ENCODE measurements around the gene PSMD4.
A peak's percentile ranks its signal among the peaks of the same experiment; 100 is the strongest.
"Not testable (repeated sequence)": the region's sequence is repeated elsewhere in the genome, so short reads cannot be mapped to it uniquely, and the experiment has no call there.

The PSMD4 gene

GRCh38 chr1:151254217-151255213 lies at the start of gene PSMD4:
Gene PSMD4 (plus strand): TSS chr1:151254734. CDS start chr1:151254783, 49 bp downstream.
- DNase-seq: peak; percentile 99

GRCh38 chr1:151205381-151205965 lies 49.1 kb upstream of the PSMD4 start:
- DNase-seq: not testable (repeated sequence)

- DNase-seq: no peak
Observed at GRCh38 chr1:151210830-151211229, 43.7 kb upstream of the PSMD4 start.

GRCh38 chr1:151211972-151212705 lies 42.4 kb upstream of the PSMD4 start:
- DNase-seq: peak; percentile 20

DNA sequence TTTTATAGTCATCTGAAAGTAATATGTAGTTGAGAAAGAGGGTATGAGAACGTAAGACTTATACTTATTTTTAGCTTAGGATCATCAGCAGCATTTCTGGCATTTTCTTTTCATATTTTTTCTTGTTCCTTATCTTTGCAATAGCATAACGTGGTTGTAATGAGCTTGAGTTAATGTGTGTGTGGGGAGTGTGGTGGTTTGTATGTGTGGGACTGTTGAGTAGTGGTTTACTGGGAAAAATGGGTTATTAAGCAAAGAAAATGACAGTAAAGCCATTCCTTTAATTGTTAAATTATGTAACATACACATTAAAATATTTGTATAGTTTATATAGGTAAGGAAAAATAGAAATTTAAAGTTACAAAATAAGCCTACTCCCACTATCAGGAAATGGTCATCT lies 41.0 kb upstream of the PSMD4 start:
- peak; percentile 35 for DNase-seq

GRCh38 chr1:151221616-151222015 lies 32.9 kb upstream of the PSMD4 start:
- DNase-seq: no peak

- no peak for DNase-seq
Observed at GRCh38 chr1:151222130-151222529, 32.4 kb upstream of the PSMD4 start.

GRCh38 chr1:151235235-151235634 lies 19.3 kb upstream of the PSMD4 start:
- no peak for DNase-seq

DNA sequence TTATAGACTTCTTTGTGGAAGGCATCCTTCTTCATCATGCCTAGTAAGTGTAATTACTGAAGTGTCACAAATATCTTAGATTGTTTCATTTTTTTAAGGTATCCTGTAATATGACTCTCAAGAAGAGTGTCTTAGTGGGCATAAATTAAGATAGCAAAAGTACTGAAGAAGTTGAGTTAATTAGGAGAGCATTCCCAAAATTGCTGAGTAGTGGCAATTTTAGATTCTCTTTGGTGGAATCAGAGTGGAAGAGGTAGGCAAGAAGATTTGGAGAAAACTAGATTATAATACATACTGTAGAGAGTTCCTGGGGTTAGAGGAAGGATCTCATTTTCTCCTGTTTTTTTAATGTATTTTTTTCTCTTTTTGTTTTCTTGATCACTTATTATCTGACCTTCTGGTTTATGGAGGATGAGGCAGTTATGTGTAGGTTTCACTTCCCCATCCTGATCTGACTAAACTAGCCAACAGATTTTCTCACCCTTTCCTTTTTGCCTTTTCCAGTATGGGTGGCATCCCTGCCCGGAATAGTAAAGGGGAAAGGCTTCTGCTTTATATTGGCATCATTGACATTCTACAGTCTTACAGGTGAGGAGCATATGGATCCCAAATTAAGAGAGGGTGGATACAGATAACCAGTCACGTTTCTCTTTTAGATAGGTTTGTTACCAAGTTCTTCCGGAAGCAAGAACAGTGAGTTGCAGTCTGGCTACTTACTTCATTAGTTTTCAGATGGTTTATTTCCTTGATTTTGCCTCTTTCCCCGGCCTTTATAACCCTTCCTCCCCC lies 16.7 kb upstream of the PSMD4 start:
- no peak for DNase-seq

DNA sequence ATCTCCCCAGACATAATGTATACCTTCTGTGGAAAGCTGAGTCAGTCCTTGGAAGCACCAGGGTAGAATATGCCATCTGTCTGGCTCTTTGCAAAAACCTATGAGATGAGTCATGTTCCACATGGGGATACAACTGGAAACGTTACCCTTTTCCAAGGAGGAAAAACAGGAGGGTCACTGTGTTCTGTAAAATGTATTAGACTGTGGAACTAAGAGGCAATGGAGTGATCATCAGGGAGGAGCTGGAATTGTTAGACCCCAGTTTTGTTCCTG lies 16.1 kb upstream of the PSMD4 start:
- no peak for DNase-seq

- no peak for DNase-seq
Observed at GRCh38 chr1:151242442-151242841, 12.1 kb upstream of the PSMD4 start.

GRCh38 chr1:151243683-151244216 lies 10.8 kb upstream of the PSMD4 start:
- no peak for DNase-seq

DNA sequence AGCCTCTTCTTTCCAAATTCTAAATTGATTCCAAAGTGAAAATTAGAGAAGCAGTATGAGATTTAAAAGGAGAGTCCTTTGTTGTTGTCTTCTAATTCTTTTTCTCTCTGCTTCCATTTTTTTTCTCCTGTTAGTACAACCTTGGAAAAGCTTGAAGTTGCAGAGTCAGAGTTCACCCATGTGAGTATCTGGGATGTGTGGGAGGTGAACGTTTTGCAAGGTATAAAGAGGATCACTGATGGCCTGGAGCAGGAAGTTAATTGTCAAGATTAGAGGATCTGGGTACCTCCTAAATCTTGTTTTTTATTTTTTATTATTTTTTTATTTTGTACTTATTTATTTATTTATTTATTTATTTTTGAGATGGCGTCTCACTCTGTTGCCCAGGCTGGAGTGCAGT lies 7.7 kb upstream of the PSMD4 start:
- DNase-seq: no peak

DNA sequence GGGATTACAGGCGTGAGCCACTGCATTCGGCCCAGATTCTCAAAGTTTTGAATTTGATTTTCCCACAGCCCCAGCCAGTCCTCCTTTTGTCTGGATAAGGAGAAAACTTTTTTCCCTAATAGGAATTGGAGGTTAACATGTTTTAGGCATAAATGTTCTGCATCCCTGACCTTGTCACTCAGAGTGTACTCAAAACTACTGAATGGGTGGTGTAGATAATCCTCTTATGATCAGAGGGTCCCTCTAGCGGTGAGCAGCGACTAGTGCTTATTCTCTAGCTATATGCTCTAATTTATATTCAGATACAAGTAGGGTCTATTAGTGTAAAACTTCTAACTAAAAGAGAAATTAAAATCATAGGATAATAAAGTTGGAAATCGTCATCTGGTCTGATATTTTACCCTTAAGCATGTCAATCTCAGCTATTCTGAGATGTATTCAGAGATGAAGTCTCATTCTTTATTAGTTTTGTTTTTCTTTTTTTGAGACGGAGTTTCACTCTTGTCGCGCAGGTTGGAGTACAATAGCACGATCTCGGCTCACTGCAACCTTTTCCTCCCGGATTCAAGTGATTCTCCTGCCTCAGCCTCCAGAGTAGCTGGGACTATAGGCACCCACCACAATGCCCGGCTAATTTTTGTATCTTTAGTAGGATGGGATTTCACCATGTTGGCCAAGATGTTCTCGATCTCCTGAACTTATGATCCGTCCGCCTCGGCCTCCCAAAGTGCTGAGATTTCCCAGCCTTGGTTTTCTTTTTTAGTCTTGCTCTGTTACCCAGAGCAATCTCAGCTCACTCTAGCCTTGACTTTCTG lies 2.7 kb upstream of the PSMD4 start:
- DNase-seq: peak; percentile 95

- peak; percentile 15 for DNase-seq
Observed at GRCh38 chr1:151255381-151255780, 847 bp downstream of the PSMD4 start.

DNA sequence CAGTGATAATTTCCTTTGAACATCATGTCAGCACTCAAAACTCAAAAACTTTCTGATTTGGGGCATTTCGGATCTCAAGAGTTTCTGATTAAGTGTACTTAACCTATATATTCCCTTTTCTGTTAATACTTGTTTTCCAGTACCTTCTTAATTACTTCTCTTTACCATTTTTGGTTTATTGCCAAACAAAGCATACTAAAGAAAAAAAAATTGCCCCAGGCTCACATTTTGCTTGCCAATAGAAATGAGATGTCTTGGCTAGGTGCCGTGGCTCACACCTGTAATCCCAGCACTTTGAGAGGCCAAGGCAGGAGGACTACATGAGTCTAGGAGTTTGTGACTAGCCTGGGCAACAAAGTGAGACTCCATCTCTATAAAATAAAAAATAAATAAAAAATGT lies 4.8 kb downstream of the PSMD4 start:
- DNase-seq: no peak

- DNase-seq: no peak
Observed at GRCh38 chr1:151265446-151266236, 11.1 kb downstream of the PSMD4 start.

- DNase-seq: no peak
Observed at GRCh38 chr1:151266315-151266714, 11.8 kb downstream of the PSMD4 start.

DNA sequence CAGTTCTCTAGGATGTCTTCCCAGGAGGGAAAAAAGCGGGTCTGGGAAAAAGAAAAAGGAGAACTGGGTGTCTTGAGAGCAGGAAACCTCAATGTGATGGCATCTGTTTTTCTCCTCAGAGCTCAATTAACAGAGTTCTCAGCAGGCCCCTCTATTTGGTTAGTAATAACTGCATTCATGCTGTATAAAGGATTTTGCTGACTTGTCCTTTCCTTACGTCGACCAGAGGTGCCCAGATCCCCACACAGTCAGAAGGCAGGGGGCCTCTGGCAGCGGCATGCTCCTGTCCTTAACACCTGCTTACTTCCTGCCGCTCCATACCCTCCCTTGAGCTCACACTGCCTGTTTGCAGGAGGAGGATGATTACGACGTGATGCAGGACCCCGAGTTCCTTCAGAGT lies 12.3 kb downstream of the PSMD4 start:
- DNase-seq: no peak

GRCh38 chr1:151267760-151268159 lies 13.2 kb downstream of the PSMD4 start:
- DNase-seq: no peak

GRCh38 chr1:151273924-151274466 lies 19.5 kb downstream of the PSMD4 start:
- DNase-seq: no peak
